Spleen (tissue), 11 donors: ENCODE results near the gene IKBKE. TPM values are rescaled to one million over a fixed set of nuclear protein-coding genes. Genes with fewer than 3 reads are reported as not detected.

Experiments used
- DNase-seq: peaks from one replicate; pipeline ENCODE4 v3.0.0-alpha.2; 2020
- H3K27ac ChIP-seq, 8 donors: fragments of 200-600 bp; sonication (generic) in 7 of 8; 1 replicate in 4 of 8; 2 replicates in 4 of 8; pipeline versions ENCODE4 v1.5.0 to v1.8.0; 2016 to 2021; ENCODE audit warnings: inconsistent platforms in 4 of 8, mild to moderate bottlenecking in 4 of 8, moderate library complexity in 1 of 8
- H3K27me3 ChIP-seq, 7 donors: fragments of 200-600 bp; sonication (generic) in 6 of 7; replicated peaks in 1 of 7; 1 replicate in 4 of 7; 2 replicates in 3 of 7; pipeline versions ENCODE4 v1.5.0 to v1.8.0; 2016 to 2021; ENCODE audit warnings: inconsistent platforms in 3 of 7, mild to moderate bottlenecking in 1 of 7
- H3K36me3 ChIP-seq, 6 donors: fragments of 200-600 bp; sonication (generic) in 5 of 6; 1 replicate in 4 of 6; 2 replicates in 2 of 6; pipeline versions ENCODE4 v1.5.0 to v1.8.0; 2016 to 2021; ENCODE audit warnings: inconsistent platforms in 2 of 6
- H3K4me1 ChIP-seq, 6 donors: fragments of 200-600 bp; sonication (generic) in 5 of 6; 1 replicate in 3 of 6; 2 replicates in 3 of 6; pipeline versions ENCODE4 v1.5.0 to v1.8.0; 2016 to 2021; ENCODE audit warnings: inconsistent platforms in 3 of 6
- H3K4me3 ChIP-seq, 8 donors: fragments of 200-600 bp; sonication (generic) in 7 of 8; 1 replicate in 4 of 8; 2 replicates in 4 of 8; pipeline versions ENCODE4 v1.5.0 to v1.8.0; 2016 to 2021; ENCODE audit warnings: inconsistent platforms in 4 of 8, mild to moderate bottlenecking in 4 of 8, moderate library complexity in 2 of 8
- H3K9me3 ChIP-seq, 8 donors: fragments of 200-600 bp; sonication (generic) in 7 of 8; 1 replicate in 4 of 8; 2 replicates in 4 of 8; pipeline versions ENCODE4 v1.5.0 to v1.8.0; 2016 to 2021; ENCODE audit warnings: inconsistent platforms in 4 of 8
- CTCF ChIP-seq, 11 experiments: fragments of 200-600 bp in 7 of 11; fragments of 450-650 bp in 4 of 11; sonication (generic) in 4 of 11; IDR thresholded peaks in 8 of 11; conservative IDR thresholded peaks in 3 of 11; 1 replicate in 7 of 11; 2 replicates in 4 of 11; pipeline versions ENCODE4 v1.4.0 to v1.8.0; 2016 to 2021; ENCODE audit warnings: antibody characterized with exemption in 11 of 11, inconsistent platforms in 4 of 11, mild to moderate bottlenecking in 1 of 11
- POLR2A ChIP-seq, 3 donors: fragments of 450-650 bp; IDR thresholded peaks; one replicate each; pipeline ENCODE4 v1.5.1; 2017; ENCODE audit warnings: antibody characterized with exemption in 3 of 3, mild to moderate bottlenecking in 1 of 3
- POLR2AphosphoS5 ChIP-seq, 3 donors: sonication (generic); formaldehyde crosslinking; IDR thresholded peaks; one replicate each; pipeline ENCODE4 v1.5.1; 2017; ENCODE audit warnings: antibody characterized with exemption in 3 of 3
- WGBS, 5 donors: extraction: QIAGEN DNeasy Blood & Tissue Kit in 3 of 5; methylation state at CpG; one replicate each; pipeline versions ENCODE4 v1.1.5 to v1.1.7; 2013 to 2018; 5-methylcytosine and 5-hydroxymethylcytosine counted together
- intact Hi-C: fragments of 100-400 bp; cut with DNase I; formaldehyde crosslinking; loops from one replicate; pipeline ENCODE4 v1.15.0; 2023; ENCODE audit warnings: low total_unique reads
- polyA plus RNA-seq, 3 donors: library from polyadenylated mRNA; stranded (reverse); fragments of 200-250 nt; gene quantifications; one replicate each; pipeline ENCODE4 v1.2.1, GENCODE V29; 2013
- total RNA-seq, 7 donors: library from RNA; depleted of rRNA in 3 of 7; stranded (reverse); fragments of >200 nt in 3 of 7; fragmentation: NEBNext Ultra II Directional in 4 of 7; extraction: Animal tissue kit (Norgen Biotek cat#: 25700) in 4 of 7; gene quantifications; one replicate each; pipeline versions ENCODE4 v1.1.0 to v1.2.1, GENCODE V29; 2016 to 2021
- donor health status: healthy with polysubstance abuse.
- donor health status: DM: no; HTN: no; CAD: no; lungs with moderate emphysema.
- donor health status: DM: no; HTN: no; CAD: no.
- donor health status: Bipolar disorder and iron deficiency.
- donor health status: healthy.
- donor health status: DM: no; HTN: no; CAD: no.
- donor health status: DM: yes; HTN: yes; CAD: no.

Gene IKBKE
- total and polyA plus RNA-seq, 10 donors = 11.3 to 37.3 (median 29.7) TPM

GRCh38 chr1:206465951-206466350 is 4.3 kb upstream of the IKBKE start:
- WGBS, 5 donors = 59 to 75% (median 67%) methylated on average over 2 of the region's 2 CpGs
- Histone ChIP-seq H3K4me1 (peaks cover 19 to 84% (median 55%) of the 10 kb centered on the region in 6 donors), H3K27me3 (no peaks in the 10 kb centered on the region), H3K27ac (peak overlapping the region in 3 of 8 donors; percentile 3 to 79 (median 10)), H3K36me3 (peaks cover 0 to 31% (median 3%) of the 10 kb centered on the region in 6 donors), H3K4me3 (no peak overlapping the region), H3K9me3 (no peaks in the 10 kb centered on the region)
- no peak for TF ChIP-seq POLR2AphosphoS5 (IDR thresholded peaks at IDR 0.05)
- intact Hi-C loops = no loop called here
- DNase-seq = no peak

DNA sequence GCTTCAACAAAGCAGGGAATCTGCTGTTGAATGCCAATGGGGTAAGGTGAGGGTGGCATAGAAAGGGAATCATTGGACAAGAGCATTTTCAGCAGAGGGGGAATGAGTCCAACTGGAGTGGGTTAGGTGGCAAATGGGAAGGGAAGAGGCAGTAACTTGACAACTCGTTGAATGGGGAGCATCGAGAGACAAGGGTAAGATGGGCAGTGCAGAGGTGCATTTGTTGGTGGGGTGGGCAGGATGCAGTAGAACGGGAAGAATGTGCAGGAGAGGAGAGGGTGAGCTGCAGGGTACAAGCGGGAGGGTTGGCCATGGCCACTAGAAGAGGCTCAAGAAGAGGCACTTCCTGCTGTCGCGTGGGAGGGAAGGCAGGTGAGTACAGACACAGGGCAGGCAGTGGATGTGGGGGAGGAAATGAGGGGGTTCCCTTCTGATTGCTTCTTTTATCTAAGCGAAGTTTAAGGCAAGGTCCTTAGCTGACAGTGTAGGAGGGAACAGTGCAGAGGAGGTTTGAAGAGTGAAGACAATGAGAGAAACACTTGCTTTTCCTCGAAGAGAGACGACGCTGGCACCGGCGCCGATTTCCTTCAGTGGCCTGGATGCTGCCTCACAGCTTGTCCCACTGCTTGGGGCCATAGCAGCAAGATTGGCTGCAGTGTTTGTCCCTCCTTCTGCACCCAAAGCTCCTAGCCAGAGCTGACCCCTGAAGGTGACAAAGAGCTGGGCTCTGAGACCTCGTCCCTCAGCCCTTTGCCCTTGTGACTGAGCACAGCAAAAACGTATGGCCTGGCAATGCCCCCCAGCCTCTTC is 3.2 kb upstream of the IKBKE start:
- 42 to 69% (median 55%) methylated on average over 15 of the region's 15 CpGs for WGBS, 5 donors
- no peak overlapping the region for H3K4me3 ChIP-seq
- H3K27ac ChIP-seq = peak overlapping the region in 4 of 8 donors; percentile 60 to 79 (median 68)
- intact Hi-C loops = no loop called here
- H3K9me3 ChIP-seq = no peaks in the 10 kb centered on the region
- peaks cover 0 to 25% (median 0%) of the 10 kb centered on the region in 6 donors for H3K36me3 ChIP-seq
- peak; percentile 77 for DNase-seq
- TF ChIP-seq CTCF (IDR thresholded peaks at IDR 0.05 in 8 of 11, conservative IDR thresholded peaks at IDR 0.05 in 3 of 11) (no peak), POLR2AphosphoS5 (IDR thresholded peaks at IDR 0.05) (no peak), POLR2A (IDR thresholded peaks at IDR 0.05) (no peak)
- H3K27me3 ChIP-seq = no peaks in the 10 kb centered on the region
- H3K4me1 ChIP-seq = peaks cover 26 to 89% (median 65%) of the 10 kb centered on the region in 6 donors

GRCh38 chr1:206467915-206468314 is 2.4 kb upstream of the IKBKE start:
- Histone ChIP-seq H3K27me3 (no peaks in the 10 kb centered on the region), H3K4me3 (no peak overlapping the region), H3K4me1 (peaks cover 34 to 89% (median 73%) of the 10 kb centered on the region in 6 donors), H3K27ac (peak overlapping the region in 4 of 8 donors; percentile 60 to 79 (median 68)), H3K9me3 (no peaks in the 10 kb centered on the region), H3K36me3 (peaks cover 0 to 22% (median 0%) of the 10 kb centered on the region in 6 donors)
- intact Hi-C loops = no loop called here
- WGBS, 5 donors = 18 to 27% (median 25%) methylated on average over 9 of the region's 9 CpGs
- DNase-seq = peak; percentile 90
- TF ChIP-seq POLR2A (IDR thresholded peaks at IDR 0.05) = no peak
- TF ChIP-seq POLR2AphosphoS5 (IDR thresholded peaks at IDR 0.05) = peak; percentile 66 to 85 (median 82)
- peak in 1 of 11 experiments; percentile 19 for TF ChIP-seq CTCF (IDR thresholded peaks at IDR 0.05 in 8 of 11, conservative IDR thresholded peaks at IDR 0.05 in 3 of 11)

DNA sequence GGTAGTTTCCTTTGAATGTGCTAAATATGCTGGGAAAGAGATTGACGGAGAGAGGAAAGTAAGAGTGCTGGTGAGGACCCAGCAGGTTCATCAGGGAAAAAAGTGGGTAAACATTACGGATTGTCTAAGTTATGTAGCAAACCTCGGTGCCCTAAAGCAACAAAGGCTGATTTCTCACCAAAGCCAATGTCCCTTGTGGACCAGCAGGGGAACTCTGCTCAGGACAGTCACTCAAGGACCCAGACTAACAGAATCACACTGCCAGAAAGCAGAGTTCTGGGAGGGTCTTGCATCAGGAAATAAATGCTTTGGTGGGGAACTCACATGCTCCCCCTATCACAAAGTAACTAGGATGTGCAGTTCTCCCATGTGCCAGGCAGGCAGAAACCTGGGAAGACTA is 1.7 kb upstream of the IKBKE start:
- peak overlapping the region in 4 of 8 donors; percentile 60 to 79 (median 68) for H3K27ac ChIP-seq
- intact Hi-C loops = no loop called here

More for the DNA sequence above, 1.7 kb upstream of the IKBKE start:
- H3K27me3 ChIP-seq = no peaks in the 10 kb centered on the region
- 77 to 90% (median 78%) methylated on average over 3 of the region's 3 CpGs for WGBS, 5 donors
- no peak for TF ChIP-seq POLR2AphosphoS5 (IDR thresholded peaks at IDR 0.05)
- no peak for TF ChIP-seq POLR2A (IDR thresholded peaks at IDR 0.05)
- no peak for TF ChIP-seq CTCF (IDR thresholded peaks at IDR 0.05 in 8 of 11, conservative IDR thresholded peaks at IDR 0.05 in 3 of 11)
- no peaks in the 10 kb centered on the region for H3K9me3 ChIP-seq
- peaks cover 35 to 94% (median 79%) of the 10 kb centered on the region in 6 donors for H3K4me1 ChIP-seq
- H3K4me3 ChIP-seq = no peak overlapping the region
- H3K36me3 ChIP-seq = peaks cover 0 to 22% (median 0%) of the 10 kb centered on the region in 6 donors
- DNase-seq = peak; percentile 50
